GM21367 (cell line): ENCODE results near the gene PLCL2.

Experiments
- ATAC-seq: cut with Tn5 transposase; IDR thresholded peaks from one replicate; pipeline ENCODE4 v1.9.1; 2021; ENCODE audit not compliant: unreplicated experiment

The PLCL2 gene

DNA sequence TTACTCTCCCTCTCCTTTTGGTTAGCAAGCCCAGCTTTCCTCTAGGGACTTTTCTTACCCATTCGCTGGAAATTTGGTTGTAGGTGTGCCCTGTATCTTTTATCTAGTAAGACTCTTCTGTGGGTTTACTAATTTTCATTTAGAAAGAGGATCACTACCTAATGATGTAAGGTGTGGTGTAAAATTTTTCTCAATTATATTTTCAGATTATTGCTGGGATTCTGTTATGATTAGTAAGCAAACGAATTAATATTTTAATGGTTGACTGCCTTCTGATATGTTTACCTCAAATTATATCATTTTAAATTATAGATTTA is 28.5 kb downstream of the PLCL2 start:
- peak; percentile 7 for ATAC-seq

DNA sequence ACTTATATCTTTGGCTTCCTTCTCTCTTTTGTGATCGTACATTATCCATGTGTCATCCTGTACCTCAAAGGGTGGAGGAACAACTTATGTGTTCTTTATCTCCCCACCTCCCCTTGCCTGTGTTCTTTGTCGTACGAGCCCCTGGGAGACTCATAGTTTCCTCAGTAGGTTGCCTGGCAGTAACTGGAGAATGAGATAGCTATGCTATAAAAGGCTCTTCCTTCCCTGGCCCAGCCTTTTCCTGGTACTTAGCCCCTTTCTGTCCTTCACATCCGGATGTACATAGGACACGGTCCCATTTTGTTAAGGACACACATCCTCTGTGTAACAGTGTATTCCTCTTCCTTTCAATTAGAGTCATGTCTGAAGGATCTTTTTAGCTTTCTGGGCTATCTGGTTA is 32.1 kb downstream of the PLCL2 start:
- ATAC-seq, result no peak

GRCh38 chr3:16917256-16917935 is 32.6 kb downstream of the PLCL2 start:
- ATAC-seq, result no peak

DNA sequence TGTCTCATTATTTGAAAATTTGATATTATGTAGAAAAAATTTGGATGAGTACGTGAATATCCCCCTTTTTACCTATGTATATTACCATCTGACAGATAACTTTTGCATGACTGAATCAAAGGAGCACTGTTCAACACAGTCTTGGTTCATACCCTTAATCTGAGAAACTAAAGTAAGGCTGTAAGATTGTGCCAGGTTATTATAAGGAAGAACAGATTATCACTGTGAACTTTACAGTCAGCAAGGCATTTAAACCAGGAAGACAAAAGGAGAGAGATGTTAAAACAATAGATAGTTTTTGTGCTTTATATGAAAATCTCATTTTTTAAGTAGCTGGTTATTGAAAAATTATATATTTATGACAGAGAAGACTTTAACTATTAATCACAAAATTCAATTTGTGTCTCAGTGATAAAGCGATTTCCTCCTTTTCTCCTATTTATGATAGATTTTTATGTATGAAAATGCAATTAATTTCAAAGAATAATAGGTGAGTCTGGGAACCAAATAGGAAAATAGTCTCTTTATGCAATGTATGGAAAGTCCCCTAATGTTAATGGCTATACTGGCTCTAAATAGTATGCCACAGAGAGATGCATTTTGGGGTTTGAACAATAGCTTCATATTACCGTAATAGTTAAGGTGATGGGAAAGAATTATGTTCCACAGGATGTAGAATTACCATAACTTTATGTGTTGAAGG is 33.4 kb downstream of the PLCL2 start:
- no peak for ATAC-seq

GRCh38 chr3:16918683-16919025 is 33.9 kb downstream of the PLCL2 start:
- ATAC-seq, result no peak

- no peak for ATAC-seq
Measured at GRCh38 chr3:16923112-16923511, 38.4 kb downstream of the PLCL2 start.

DNA sequence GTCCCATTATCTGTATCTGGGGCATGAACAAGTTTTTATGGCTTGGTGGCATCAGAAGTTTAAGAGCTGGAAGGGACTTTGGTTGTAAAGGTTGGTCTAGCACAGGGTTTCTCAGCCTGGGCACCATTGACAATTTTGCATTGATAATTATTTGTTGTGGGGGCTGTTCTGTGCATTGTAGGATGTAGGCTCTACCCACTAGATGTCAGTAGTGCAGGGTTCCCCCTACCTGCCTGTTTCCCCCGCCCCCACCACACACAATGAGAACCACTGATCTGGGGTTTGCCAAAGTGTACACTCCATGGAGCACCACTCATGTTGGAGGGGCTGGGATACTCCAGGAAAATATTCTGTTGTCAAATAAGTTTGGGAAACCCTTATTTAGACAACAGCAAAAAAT is 42.7 kb downstream of the PLCL2 start:
- no peak for ATAC-seq

DNA sequence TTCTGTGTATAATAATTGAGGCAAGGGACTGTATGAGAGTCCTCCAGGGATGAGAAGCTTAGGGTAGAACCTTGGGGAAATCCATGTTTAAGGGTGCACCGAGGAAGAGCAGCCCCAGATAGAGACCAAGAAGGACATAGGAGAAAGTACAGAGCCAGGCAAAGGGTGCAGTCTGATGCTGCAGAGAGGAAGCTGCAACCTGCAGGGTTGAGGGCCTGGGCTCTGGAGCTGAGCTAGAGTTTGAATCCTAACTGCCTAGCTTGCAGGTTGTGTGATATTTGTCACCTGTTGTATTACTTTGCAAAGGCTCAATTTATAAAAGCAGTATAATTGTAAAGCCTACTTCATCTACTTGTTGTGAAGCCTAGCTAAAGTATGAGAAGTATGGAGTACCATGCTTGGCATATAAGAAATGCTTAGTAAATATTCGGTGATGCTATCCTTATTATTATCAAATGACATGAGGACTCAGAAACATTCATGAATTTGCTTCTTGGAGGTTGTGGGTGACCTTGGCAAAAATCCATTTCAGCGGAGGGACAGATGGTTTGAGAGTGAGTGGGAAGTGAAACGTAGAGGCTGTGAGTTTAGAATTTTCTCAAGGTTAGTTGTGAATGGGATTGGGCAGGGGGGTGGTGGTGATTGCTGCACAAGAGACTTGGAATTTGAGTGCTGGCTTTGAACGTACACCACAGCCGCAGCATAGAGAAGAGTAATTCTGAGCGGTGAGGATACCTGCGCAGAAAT is 43.8 kb downstream of the PLCL2 start:
- peak; percentile 38 for ATAC-seq

GRCh38 chr3:16929311-16929710 is 44.6 kb downstream of the PLCL2 start:
- no peak for ATAC-seq

- ATAC-seq, result peak; percentile 40
Measured at GRCh38 chr3:16932877-16933276, 48.1 kb downstream of the PLCL2 start.

GRCh38 chr3:16935781-16936180 is 51.0 kb downstream of the PLCL2 start:
- no peak for ATAC-seq

- no peak for ATAC-seq
Measured at GRCh38 chr3:16936233-16936632, 51.5 kb downstream of the PLCL2 start.

DNA sequence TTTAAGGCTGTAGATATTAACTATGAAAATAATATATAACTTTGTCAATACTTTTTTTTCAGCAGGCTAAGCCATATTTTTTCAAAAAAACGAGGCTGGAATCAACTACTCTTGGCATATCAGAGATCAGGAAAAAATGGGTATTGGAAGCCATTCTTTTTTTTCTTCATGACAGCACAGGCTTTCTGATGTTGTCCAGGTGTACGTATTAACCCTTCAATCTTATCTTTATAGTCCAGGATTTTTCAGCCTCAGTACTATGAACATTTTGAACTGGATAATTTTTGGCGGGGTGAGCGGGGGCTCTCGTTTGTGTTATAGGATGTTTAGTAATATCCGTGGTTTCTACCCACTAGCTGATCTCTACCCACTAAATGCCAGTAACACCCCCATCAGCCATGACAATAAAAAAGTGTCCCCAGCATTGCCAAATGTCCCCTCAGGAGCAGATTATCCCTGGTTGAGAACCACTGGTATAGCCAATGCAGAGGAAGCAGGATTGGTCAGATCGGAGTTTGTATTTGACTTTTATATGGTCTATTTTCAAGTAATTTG is 52.0 kb downstream of the PLCL2 start:
- no peak for ATAC-seq

DNA sequence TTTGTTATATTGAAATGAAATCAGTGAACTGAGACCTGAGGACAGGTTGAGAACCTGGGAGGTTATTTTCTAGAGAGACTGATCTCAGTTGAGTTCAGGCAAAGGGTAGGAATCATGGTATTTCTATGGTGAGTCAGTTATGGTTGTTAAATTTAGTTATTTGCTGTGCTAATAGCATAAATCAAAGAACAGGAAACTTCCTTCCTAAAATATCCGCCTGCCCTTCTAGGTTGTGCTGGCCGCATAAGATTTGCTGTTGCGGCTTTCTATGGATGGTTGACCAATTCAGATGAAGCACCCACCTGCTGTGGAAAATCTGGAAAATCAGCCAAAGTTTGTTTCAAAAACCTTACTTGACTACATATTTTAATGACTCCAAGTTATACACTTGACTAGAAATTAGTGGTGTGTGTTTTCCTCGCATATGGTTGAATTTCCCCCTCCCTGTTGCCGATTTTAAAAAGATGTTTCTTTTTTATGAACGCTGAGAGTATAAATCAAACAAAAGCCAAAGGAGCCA is 52.6 kb downstream of the PLCL2 start:
- ATAC-seq, result no peak

DNA sequence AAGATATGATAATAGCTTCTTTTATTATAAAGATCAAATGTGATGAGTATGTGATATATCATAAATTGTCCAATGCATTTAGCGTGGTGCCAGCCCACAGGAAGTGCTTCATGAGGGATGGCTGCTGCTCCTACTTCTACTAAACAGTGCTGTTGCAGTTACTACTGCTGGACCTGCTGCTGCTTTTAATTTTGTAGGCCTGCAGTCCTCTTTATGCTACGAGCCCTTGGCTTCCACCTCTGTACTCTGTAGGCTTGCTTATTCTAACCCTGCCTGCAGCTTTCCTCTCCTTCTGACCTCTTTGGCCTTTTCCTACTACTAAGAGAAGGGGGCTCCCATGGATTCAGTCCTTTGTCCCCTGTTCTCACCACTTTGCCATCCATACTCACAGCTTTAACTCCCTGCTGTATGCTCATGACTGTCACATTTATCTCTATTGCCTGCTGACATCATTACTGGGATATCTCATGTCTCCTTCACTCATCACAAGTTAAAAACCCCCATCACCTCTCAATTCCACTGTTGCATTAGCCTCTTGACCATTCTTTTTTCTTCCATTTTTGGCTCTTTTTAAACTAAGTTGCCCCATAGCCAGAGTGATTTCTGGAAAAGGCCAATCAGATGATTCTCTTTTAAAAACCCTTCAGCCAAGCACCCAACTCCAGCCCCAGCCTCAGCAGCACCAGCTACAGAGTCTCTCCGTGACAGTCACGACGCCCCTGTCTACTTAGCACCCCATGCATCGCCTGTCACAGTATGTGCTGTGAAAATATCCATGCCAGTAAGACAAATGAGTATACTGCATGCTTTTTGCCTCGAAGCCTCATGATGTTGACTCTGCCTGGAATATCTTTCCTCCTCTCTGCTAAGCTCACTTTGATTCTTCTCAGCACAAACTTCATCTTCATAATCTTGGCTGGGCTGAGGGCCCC is 56.3 kb downstream of the PLCL2 start:
- no peak for ATAC-seq

DNA sequence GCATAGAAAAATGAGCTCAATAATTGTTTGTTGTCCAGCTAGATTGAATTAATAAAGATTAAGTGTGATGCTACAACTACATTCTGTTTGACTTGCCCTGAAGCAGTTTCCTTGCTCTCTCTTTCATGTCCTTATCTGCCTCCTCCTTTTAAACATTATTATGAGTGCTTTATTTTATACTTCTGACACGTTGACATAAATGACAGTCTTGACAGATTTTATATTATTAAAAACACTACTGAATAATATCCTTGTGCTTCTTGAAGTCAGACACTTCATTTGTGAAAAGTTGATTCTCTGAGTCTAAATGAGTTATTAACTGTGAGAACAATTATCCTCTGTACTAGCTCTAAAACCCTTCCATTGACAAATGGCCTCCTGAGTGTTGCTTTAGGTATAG is 58.2 kb downstream of the PLCL2 start:
- no peak for ATAC-seq

DNA sequence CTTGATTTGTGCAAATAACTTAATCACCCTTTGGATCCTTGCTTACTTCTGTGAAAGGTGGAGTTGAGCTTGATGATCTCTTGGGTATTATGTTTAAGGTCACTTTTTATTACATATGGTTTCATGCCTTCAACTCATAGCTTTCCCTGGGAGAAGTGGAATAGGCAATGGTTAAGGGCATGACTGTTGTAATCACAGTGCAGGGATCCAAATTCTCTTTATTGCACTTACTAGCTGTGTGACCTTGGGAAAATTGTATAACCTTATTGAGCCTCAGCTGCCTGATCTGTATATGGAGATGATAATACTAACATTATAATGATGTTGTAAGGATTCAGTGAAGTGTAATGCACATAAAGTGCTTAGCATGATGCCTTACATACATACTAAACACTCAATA is 59.1 kb downstream of the PLCL2 start:
- no peak for ATAC-seq

GRCh38 chr3:16944356-16944755 is 59.6 kb downstream of the PLCL2 start:
- ATAC-seq, result no peak

DNA sequence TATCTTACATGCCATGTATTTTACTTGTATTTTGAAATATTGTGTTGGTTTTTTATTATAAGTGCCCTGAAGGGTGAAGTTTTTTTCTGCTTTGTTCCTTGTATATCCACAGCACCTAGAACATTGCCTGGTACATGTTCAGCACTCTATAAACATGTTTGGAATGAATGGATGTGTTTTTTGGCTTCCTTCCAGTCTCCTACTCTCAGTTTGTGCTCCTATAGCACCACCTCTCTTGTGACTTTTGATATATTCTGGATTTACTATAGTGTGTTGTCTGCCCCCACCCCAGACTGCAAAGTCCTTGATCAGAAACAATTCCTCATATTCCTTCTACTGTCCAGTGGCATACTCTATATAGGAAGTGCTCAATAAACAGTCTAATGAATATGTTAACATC is 60.6 kb downstream of the PLCL2 start:
- no peak for ATAC-seq

GRCh38 chr3:16950282-16950681 is 65.5 kb downstream of the PLCL2 start:
- ATAC-seq, result no peak

DNA sequence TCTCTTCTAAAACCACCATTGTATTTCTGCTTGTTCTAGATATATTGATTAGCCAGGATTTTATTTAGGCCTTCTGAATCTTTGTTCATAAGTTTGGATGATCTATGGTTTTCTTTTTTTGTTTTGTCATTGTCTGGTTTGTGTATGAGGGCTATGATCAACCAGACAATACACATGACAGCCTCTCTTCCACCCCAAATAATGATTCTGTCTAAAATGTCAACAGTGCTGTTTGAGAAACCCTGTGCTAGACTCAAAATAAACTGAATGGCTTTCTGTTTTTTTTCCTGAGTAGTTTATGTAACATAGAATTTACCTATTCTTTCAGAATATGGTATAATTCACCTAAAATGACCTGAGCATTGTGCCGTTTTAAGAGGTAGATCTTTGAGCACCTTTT is 66.1 kb downstream of the PLCL2 start:
- no peak for ATAC-seq
